Heart left ventricle (tissue), 13 donors: Measurements from ENCODE around the gene HTRA1.

Experiments
- POLR2A ChIP-seq, 2 donors: fragments of 450-650 bp; IDR thresholded peaks; one replicate each; pipeline ENCODE4 v1.6.1; 2017; ENCODE audit warnings: antibody characterized with exemption in 2 of 2, mild to moderate bottlenecking in 2 of 2, moderate library complexity in 2 of 2
- TF ChIP-seq, protein P1 (sequence below), 12 donors: fragments of 200-600 bp; sonication (generic) in 4 of 12; IDR thresholded peaks; one replicate each; pipeline versions ENCODE4 v1.5.0 to v1.8.0; 2018 to 2022; ENCODE audit warnings: antibody characterized with exemption in 12 of 12, mild to moderate bottlenecking in 5 of 12
- donor health status: ischemic (EF 13 %, LVEDD 7.1; RV severe dilation, severe dysfunction).
- donor health status: DM: no; HTN: yes; CAD: no.
- donor health status: DM: no; HTN: no; CAD: no.
- donor health status: ischemic (EF 25% LVEDD 6.9; RV normal size, moderate dysfunction).
- donor health status: ischemic (EF 25% LVEDD 5.7; RV mildly dilated, moderate dysfunction).
- donor health status: ischemic (EF 35%, LVEDD 5.7; RV mildly dilated, moderate dysfunction).
- donor health status: nonischemic (EF 11% LVEDD 7.7; RV severe dilation, severe dysfunction).
- donor health status: DM: yes; HTN: yes; CAD: no.
- donor health status: PGD.
- donor health status: ischemic (EF 29% LVEDD 5.4; RV normal size, mild dysfunction).
- donor health status: nonischemic (EF 23%, LVEDD 6.1; RV moderate dilation, normal function).

DNA sequence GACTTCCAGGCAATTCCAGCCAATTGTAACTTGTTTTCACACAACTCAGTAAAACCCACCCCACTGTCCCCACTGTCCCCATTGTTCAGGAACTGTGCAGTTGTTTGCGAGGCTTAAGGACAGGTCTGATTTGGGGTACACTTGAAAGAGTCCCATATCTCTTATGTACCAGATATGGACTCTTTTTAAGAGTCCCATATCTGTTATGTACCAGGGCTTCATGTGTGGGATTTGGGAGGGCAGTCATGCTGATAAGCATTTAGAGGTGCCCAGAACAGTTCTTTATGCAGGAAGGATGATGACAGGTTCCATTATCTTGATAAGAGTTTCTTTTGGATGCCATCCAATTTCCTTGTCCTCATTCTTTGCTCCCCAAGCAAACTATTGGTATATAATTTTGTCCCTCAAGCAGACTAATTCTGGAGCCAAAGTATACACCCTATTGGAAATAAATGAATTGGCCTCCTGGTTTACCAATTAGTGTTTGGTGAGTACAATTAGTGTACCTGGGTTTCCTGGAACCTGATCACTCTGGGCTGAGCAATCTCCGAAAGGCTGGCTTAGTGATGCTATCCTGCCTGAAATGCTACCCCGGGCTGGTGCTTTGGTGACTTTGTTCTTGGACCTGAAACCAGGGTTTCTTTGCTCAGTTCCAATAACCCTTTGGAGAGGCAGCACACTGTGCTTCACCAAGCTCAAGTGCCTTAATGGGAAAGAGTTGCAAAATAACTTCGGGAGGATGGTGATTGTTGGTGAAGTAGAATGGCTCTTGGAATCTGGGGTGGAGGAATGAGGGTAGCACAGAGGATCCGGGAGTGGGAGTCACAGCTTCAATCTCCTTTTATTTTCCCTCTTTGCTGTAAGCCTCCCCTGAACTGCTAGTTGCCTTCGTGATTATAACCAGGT, 93.0 kb downstream of the HTRA1 start:
- TF ChIP-seq, protein P1, sequence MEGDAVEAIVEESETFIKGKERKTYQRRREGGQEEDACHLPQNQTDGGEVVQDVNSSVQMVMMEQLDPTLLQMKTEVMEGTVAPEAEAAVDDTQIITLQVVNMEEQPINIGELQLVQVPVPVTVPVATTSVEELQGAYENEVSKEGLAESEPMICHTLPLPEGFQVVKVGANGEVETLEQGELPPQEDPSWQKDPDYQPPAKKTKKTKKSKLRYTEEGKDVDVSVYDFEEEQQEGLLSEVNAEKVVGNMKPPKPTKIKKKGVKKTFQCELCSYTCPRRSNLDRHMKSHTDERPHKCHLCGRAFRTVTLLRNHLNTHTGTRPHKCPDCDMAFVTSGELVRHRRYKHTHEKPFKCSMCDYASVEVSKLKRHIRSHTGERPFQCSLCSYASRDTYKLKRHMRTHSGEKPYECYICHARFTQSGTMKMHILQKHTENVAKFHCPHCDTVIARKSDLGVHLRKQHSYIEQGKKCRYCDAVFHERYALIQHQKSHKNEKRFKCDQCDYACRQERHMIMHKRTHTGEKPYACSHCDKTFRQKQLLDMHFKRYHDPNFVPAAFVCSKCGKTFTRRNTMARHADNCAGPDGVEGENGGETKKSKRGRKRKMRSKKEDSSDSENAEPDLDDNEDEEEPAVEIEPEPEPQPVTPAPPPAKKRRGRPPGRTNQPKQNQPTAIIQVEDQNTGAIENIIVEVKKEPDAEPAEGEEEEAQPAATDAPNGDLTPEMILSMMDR (IDR thresholded peaks at IDR 0.05), result no peak
- no peak for TF ChIP-seq POLR2A (IDR thresholded peaks at IDR 0.05)
